Activated CD8-positive, alpha-beta T cell treated with anti-CD3 and anti-CD28 coated beads for 36 hours (primary cell): ENCODE measurements around the gene PPFIA2. TPM values are rescaled to one million over a fixed set of nuclear protein-coding genes. Genes with fewer than 3 reads are reported as not detected.

Experiments
- ATAC-seq: fragments of 200-7000 bp; cut with Tn5 transposase; one replicate; pipeline ENCODE4 v1.10.0; 2021; ENCODE audit warnings: mild to moderate bottlenecking, moderate library complexity
- CTCF ChIA-PET: fragments of 350-600 bp; sonication (Branson Sonifier 250); formaldehyde crosslinking; loops from one replicate; lab custom pipeline; 2021; ENCODE audit warnings: antibody characterized with exemption; lab: Charles Lee
- POLR2A ChIA-PET: fragments of 350-600 bp; sonication (Branson Sonifier 250); formaldehyde crosslinking; loops from one replicate; lab custom pipeline; 2021; ENCODE audit warnings: antibody characterized with exemption; lab: Charles Lee
- DNase-seq: peaks from one replicate; pipeline ENCODE4 v3.0.0-alpha.2; 2020
- H3K27ac Mint-ChIP-seq: one replicate; pipeline ENCODE4 v1.8.0; 2021; ENCODE audit warnings: mild to moderate bottlenecking, mixed read lengths
- H3K27me3 Mint-ChIP-seq: one replicate; pipeline ENCODE4 v1.8.0; 2021; ENCODE audit warnings: mixed read lengths
- H3K36me3 Mint-ChIP-seq: one replicate; pipeline ENCODE4 v1.8.0; 2021; ENCODE audit warnings: low read depth, mixed read lengths
- H3K4me1 Mint-ChIP-seq: one replicate; pipeline ENCODE4 v1.8.0; 2021; ENCODE audit warnings: low read depth, mixed read lengths
- H3K4me3 Mint-ChIP-seq: one replicate; pipeline ENCODE4 v1.8.0; 2021; ENCODE audit warnings: mild to moderate bottlenecking, moderate library complexity, mixed read lengths
- H3K9me3 Mint-ChIP-seq: one replicate; pipeline ENCODE4 v1.8.0; 2021; ENCODE audit warnings: mixed read lengths
- intact Hi-C: fragments of 100-400 bp; cut with micrococcal nuclease; formaldehyde crosslinking; loops from one replicate; pipeline ENCODE4 v1.10.0; 2022
- total RNA-seq, 2 experiments: library from RNA; stranded (reverse); gene quantifications; one replicate each; pipeline ENCODE4 v1.2.3, GENCODE V29; 2021
- TF ChIP-seq, protein P1 (sequence below): fragments of 200-600 bp; IDR thresholded peaks from one replicate; pipeline ENCODE4 v1.8.0; 2022; ENCODE audit warnings: antibody characterized with exemption, mild to moderate bottlenecking

PPFIA2 gene
- total RNA-seq, 2 experiments from 2014 or later = not detected

DNA sequence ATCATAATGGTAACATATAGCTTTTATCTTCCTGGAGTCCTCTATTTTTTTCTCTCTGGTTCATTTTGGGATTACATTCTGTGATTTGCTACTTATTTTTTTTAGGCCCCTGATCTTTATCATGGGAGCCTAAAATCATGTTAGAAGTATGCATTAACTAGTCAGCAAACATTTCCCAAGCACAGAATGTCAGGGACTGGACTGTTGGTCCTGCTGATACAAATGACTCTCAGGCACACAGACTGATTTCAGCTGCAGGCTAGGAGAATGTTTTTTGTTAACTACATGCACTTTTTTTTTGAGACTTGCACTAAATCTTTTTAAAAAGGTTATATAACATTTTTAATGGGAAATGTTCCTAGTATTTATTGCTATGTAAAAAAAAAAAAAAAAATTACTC lies 550.1 kb downstream of the PPFIA2 start:
- H3K9me3 Mint-ChIP-seq = peaks cover 3% of the 10 kb centered on the region
- POLR2A ChIA-PET = no interaction called here
- H3K4me3 Mint-ChIP-seq = no peak overlapping the region
- no peak overlapping the region for H3K27ac Mint-ChIP-seq
- no peaks in the 10 kb centered on the region for H3K4me1 Mint-ChIP-seq
- TF ChIP-seq, protein P1, sequence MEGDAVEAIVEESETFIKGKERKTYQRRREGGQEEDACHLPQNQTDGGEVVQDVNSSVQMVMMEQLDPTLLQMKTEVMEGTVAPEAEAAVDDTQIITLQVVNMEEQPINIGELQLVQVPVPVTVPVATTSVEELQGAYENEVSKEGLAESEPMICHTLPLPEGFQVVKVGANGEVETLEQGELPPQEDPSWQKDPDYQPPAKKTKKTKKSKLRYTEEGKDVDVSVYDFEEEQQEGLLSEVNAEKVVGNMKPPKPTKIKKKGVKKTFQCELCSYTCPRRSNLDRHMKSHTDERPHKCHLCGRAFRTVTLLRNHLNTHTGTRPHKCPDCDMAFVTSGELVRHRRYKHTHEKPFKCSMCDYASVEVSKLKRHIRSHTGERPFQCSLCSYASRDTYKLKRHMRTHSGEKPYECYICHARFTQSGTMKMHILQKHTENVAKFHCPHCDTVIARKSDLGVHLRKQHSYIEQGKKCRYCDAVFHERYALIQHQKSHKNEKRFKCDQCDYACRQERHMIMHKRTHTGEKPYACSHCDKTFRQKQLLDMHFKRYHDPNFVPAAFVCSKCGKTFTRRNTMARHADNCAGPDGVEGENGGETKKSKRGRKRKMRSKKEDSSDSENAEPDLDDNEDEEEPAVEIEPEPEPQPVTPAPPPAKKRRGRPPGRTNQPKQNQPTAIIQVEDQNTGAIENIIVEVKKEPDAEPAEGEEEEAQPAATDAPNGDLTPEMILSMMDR = no peak
- no peaks in the 10 kb centered on the region for H3K27me3 Mint-ChIP-seq
- DNase-seq (no peak), ATAC-seq (no peak)
- H3K36me3 Mint-ChIP-seq = no peaks in the 10 kb centered on the region
- CTCF ChIA-PET = no interaction called here
- intact Hi-C loops = no loop called here

DNA sequence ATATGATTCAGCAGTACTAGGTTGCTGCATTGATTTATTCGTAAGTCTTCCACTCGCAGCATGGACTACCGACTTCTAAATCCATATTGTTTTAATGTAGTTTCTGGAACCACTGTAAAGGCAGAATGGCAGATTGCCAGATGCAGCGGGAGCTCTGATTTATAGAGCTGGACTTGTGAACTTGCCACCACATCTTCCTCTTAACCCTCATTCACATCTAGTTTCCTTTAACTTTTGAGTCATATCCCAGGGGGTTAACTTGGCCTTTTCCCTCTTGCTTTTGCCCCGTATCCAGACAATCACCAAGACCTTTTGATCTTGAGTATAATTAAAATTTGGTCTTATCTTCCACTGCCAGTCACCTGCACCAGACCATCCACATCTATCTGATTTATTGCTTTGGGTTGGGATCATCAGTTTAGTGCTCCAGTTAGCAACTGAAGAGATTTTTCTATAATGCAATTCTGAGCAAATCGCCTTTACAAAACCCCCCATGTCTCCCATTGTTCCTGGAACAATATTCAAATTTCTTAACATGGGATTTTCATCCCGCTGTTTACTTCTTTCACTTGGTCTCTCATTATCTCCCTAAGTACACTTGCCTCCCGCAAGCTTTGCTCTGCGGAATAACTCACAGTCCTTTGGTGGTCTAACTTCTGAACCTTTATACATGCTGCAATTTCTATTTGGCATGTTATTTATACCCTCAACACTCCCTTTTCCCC lies 550.8 kb downstream of the PPFIA2 start:
- H3K36me3 Mint-ChIP-seq = no peaks in the 10 kb centered on the region
- no peak for ATAC-seq
- intact Hi-C loops = no loop called here
- DNase-seq = no peak
- no peaks in the 10 kb centered on the region for H3K27me3 Mint-ChIP-seq
- ChIA-PET POLR2A (no interaction called here), CTCF (no interaction called here)
- H3K27ac Mint-ChIP-seq = no peak overlapping the region
- no peaks in the 10 kb centered on the region for H3K4me1 Mint-ChIP-seq
- H3K9me3 Mint-ChIP-seq = peaks cover 3% of the 10 kb centered on the region
- TF ChIP-seq, protein P1 = no peak
- no peak overlapping the region for H3K4me3 Mint-ChIP-seq
